Smooth muscle cell (in vitro differentiated cells): ENCODE measurements around the gene USP50. TPM values are rescaled to one million over a fixed set of nuclear protein-coding genes. Genes with fewer than 3 reads are reported as not detected.

ENCODE experiments used
- DNase-seq: peaks from one replicate; lab custom pipeline; 2025; ENCODE audit not compliant: unreplicated experiment; lab: John Stamatoyannopoulos, UW
- H2AFZ ChIP-seq: fragments of 200-600 bp; sonication (generic); 2 replicates; pipeline ENCODE4 v1.6.0; 2016; ENCODE audit warnings: antibody characterized with exemption, low read depth, mild to moderate bottlenecking
- H3F3A ChIP-seq: fragments of 200-600 bp; sonication (generic); 2 replicates; pipeline ENCODE4 v1.6.0; 2017; ENCODE audit warnings: antibody characterized with exemption, low read depth
- H3K27ac ChIP-seq: fragments of 200-600 bp; sonication (generic); 2 replicates; pipeline ENCODE4 v1.5.1; 2016; ENCODE audit warnings: low read depth, mild to moderate bottlenecking
- H3K27me3 ChIP-seq: fragments of 200-600 bp; sonication (generic); 2 replicates; pipeline ENCODE4 v1.6.1; 2016; ENCODE audit warnings: low read depth, mild to moderate bottlenecking
- H3K36me3 ChIP-seq: fragments of 200-600 bp; sonication (generic); 2 replicates; pipeline ENCODE4 v1.5.1; 2016; ENCODE audit warnings: low read depth
- H3K4me1 ChIP-seq: fragments of 200-600 bp; sonication (generic); 2 replicates; pipeline ENCODE4 v1.5.1; 2016; ENCODE audit warnings: low read depth
- H3K4me2 ChIP-seq: fragments of 200-600 bp; sonication (generic); 2 replicates; pipeline ENCODE4 v1.6.0; 2016; ENCODE audit warnings: mild to moderate bottlenecking
- H3K4me3 ChIP-seq: fragments of 200-600 bp; sonication (generic); 2 replicates; pipeline ENCODE4 v1.5.1; 2016; ENCODE audit warnings: mild to moderate bottlenecking
- H3K79me2 ChIP-seq: fragments of 200-600 bp; sonication (generic); 2 replicates; pipeline ENCODE4 v1.6.0; 2016; ENCODE audit warnings: low read depth, mild to moderate bottlenecking
- H3K9ac ChIP-seq: fragments of 200-600 bp; sonication (generic); 2 replicates; pipeline ENCODE4 v1.6.0; 2016; ENCODE audit warnings: low read depth
- H3K9me3 ChIP-seq: fragments of 200-600 bp; sonication (generic); replicated peaks from 2 replicates; pipeline ENCODE4 v1.5.1; 2016; ENCODE audit warnings: low read depth
- H4K20me1 ChIP-seq: fragments of 200-600 bp; sonication (generic); 2 replicates; pipeline ENCODE4 v1.6.0; 2016; ENCODE audit warnings: low read depth
- CTCF ChIP-seq: fragments of 200-600 bp; sonication (generic); IDR thresholded peaks from 2 replicates; pipeline ENCODE4 v1.5.1; 2017; ENCODE audit warnings: borderline replicate concordance, mild to moderate bottlenecking, antibody characterized with exemption; ENCODE audit not compliant: insufficient read depth, poor library complexity, severe bottlenecking
- WGBS: methylation state at CpG from one replicate; pipeline ENCODE4 v1.1.7; 2016; ENCODE audit warnings: low lambda C conversion rate; 5-methylcytosine and 5-hydroxymethylcytosine counted together
- polyA plus RNA-seq: library from polyadenylated mRNA; unstranded; fragments of >200 nt; fragmentation: Nextera tagmentation; extraction: Ambion mirVana; gene quantifications from 2 replicates; pipeline ENCODE4 v1.2.1, GENCODE V29; 2016
- total RNA-seq: library from RNA; depleted of rRNA; stranded (reverse); fragments of >200 nt; gene quantifications from 2 replicates; pipeline ENCODE4 v1.2.3, GENCODE V29; 2014

USP50 gene
- total and polyA plus RNA-seq, 2 experiments from 2014 or later: not detected

GRCh38 chr15:50493625-50494024 is 52.8 kb downstream of the USP50 start:
- H4K20me1 ChIP-seq: no peaks in the 10 kb centered on the region
- no peaks in the 10 kb centered on the region for H3K27me3 ChIP-seq
- no peak overlapping the region for H3K4me3 ChIP-seq
- no peak overlapping the region for H2AFZ ChIP-seq
- no peak for DNase-seq
- TF ChIP-seq CTCF: no peak
- H3F3A ChIP-seq: no peaks in the 10 kb centered on the region
- no peak overlapping the region for H3K9ac ChIP-seq
- H3K4me1 ChIP-seq: no peaks in the 10 kb centered on the region
- 100% methylated on average over 3 of the region's 3 CpGs for WGBS
- peaks cover 56% of the 10 kb centered on the region for H3K36me3 ChIP-seq
- H3K79me2 ChIP-seq: no peaks in the 10 kb centered on the region
- H3K27ac ChIP-seq: no peak overlapping the region
- H3K4me2 ChIP-seq: no peak overlapping the region
- H3K9me3 ChIP-seq: no peaks in the 10 kb centered on the region

- Histone ChIP-seq H4K20me1 (no peaks in the 10 kb centered on the region), H3K79me2 (no peaks in the 10 kb centered on the region), H2AFZ (no peak overlapping the region), H3K4me2 (no peak overlapping the region), H3K27me3 (no peaks in the 10 kb centered on the region), H3K9ac (no peak overlapping the region), H3K4me3 (no peak overlapping the region), H3K27ac (no peak overlapping the region), H3K9me3 (no peaks in the 10 kb centered on the region), H3K36me3 (peaks cover 35% of the 10 kb centered on the region), H3K4me1 (no peaks in the 10 kb centered on the region), H3F3A (no peaks in the 10 kb centered on the region)
- no peak for DNase-seq
- TF ChIP-seq CTCF: no peak
Measured at GRCh38 chr15:50487287-50487686, 59.2 kb downstream of the USP50 start.

GRCh38 chr15:50485389-50485788 is 61.1 kb downstream of the USP50 start:
- Histone ChIP-seq H3K4me3 (no peak overlapping the region), H3F3A (no peaks in the 10 kb centered on the region), H3K4me2 (no peak overlapping the region), H3K27me3 (no peaks in the 10 kb centered on the region), H3K9me3 (no peaks in the 10 kb centered on the region), H3K79me2 (peaks cover under 1% of the 10 kb centered on the region), H3K9ac (no peak overlapping the region), H2AFZ (no peak overlapping the region), H3K36me3 (peaks cover 31% of the 10 kb centered on the region), H3K27ac (no peak overlapping the region), H3K4me1 (no peaks in the 10 kb centered on the region), H4K20me1 (no peaks in the 10 kb centered on the region)
- 94% methylated on average over 3 of the region's 3 CpGs for WGBS
- DNase-seq: no peak
- no peak for TF ChIP-seq CTCF

- no peaks in the 10 kb centered on the region for H4K20me1 ChIP-seq
- no peak for DNase-seq
- H3F3A ChIP-seq: no peaks in the 10 kb centered on the region
- no peaks in the 10 kb centered on the region for H3K4me1 ChIP-seq
- 100% methylated on average over 1 of the region's 1 CpG for WGBS
- TF ChIP-seq CTCF: no peak
- H3K4me2 ChIP-seq: no peak overlapping the region
- H3K9ac ChIP-seq: no peak overlapping the region
- no peaks in the 10 kb centered on the region for H3K27me3 ChIP-seq
- H3K4me3 ChIP-seq: no peak overlapping the region
- H3K79me2 ChIP-seq: peaks cover 3% of the 10 kb centered on the region
- H2AFZ ChIP-seq: no peak overlapping the region
- H3K27ac ChIP-seq: no peak overlapping the region
- H3K9me3 ChIP-seq: no peaks in the 10 kb centered on the region
- peaks cover 33% of the 10 kb centered on the region for H3K36me3 ChIP-seq
Measured at GRCh38 chr15:50484781-50485180, 61.7 kb downstream of the USP50 start.
